22Rv1 (cell line): ENCODE measurements around the gene SFXN5.

Experiments
- H3K27ac ChIP-seq: fragments of 450-650 bp; 2 replicates; pipeline ENCODE4 v1.5.1; 2017
- ZFX ChIP-seq: fragments of 450-650 bp; IDR thresholded peaks from 2 replicates; pipeline ENCODE4 v1.6.1; 2017; ENCODE audit warnings: antibody characterized with exemption, borderline replicate concordance
- TF ChIP-seq, protein P1 (sequence below): fragments of 450-650 bp; IDR thresholded peaks from 2 replicates; pipeline ENCODE4 v1.5.1; 2017; ENCODE audit warnings: mild to moderate bottlenecking

SFXN5 gene

DNA sequence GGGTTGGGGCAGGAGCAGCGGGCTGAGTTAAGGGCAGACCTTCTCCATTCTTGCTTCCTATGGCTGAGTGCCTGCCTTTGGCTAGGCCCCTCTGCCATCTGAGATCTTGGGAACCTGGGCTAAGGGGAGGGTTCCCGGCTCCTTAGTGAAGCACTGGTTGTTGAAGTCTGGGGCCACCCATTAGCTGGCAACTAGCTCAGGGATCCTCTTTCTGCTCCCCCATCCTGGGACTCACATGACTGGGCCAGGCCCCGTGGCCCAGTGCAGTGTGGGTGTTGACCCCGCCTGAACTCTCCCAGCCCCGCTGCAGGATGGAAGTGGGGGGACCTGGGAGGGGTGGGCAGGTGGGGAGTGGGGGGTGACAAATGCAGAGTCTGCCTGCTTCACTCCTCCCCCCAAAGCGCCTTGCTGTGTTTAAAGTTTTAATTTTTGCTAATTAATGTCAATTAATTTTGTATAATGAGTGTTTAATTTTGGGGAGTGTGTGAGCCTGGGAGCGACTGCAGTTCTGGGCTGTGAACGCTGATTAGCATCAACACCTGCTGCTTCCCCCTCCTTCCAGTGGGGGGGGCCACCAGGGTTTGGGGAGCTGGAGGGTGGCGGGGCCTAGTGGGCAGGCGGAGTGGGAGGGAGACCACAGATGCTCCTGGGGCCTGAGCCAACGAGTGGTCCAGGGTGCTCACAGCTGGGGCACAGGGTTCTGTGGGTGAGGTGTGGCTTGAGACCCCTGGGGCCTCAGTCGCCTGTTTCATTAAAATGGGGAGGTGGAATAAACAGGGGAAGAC, 99.0 kb downstream of the SFXN5 start:
- no peak overlapping the region for H3K27ac ChIP-seq
- TF ChIP-seq, protein P1, sequence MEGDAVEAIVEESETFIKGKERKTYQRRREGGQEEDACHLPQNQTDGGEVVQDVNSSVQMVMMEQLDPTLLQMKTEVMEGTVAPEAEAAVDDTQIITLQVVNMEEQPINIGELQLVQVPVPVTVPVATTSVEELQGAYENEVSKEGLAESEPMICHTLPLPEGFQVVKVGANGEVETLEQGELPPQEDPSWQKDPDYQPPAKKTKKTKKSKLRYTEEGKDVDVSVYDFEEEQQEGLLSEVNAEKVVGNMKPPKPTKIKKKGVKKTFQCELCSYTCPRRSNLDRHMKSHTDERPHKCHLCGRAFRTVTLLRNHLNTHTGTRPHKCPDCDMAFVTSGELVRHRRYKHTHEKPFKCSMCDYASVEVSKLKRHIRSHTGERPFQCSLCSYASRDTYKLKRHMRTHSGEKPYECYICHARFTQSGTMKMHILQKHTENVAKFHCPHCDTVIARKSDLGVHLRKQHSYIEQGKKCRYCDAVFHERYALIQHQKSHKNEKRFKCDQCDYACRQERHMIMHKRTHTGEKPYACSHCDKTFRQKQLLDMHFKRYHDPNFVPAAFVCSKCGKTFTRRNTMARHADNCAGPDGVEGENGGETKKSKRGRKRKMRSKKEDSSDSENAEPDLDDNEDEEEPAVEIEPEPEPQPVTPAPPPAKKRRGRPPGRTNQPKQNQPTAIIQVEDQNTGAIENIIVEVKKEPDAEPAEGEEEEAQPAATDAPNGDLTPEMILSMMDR: no peak
- TF ChIP-seq ZFX: no peak

DNA sequence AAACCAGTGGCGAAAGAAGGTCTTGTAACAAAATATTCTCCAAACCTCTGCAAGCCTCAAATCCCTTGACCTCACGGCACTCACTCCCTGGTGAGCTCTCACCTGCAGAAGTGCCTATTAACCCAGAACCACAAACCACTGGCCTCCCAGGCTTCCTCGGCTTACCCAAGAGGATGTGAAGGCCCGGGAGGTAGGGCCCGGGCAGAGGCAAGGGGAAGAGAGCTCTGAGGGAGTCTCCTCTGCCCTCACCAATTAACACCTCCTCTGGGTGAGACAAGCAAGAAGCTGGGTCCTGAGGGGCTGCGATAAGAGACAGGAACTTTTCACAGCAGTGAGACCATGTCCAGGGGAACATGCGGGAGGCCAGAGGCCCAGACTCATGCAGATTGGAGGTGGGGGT, 100.5 kb downstream of the SFXN5 start:
- no peak overlapping the region for H3K27ac ChIP-seq
- TF ChIP-seq, protein P1: no peak
- no peak for TF ChIP-seq ZFX

DNA sequence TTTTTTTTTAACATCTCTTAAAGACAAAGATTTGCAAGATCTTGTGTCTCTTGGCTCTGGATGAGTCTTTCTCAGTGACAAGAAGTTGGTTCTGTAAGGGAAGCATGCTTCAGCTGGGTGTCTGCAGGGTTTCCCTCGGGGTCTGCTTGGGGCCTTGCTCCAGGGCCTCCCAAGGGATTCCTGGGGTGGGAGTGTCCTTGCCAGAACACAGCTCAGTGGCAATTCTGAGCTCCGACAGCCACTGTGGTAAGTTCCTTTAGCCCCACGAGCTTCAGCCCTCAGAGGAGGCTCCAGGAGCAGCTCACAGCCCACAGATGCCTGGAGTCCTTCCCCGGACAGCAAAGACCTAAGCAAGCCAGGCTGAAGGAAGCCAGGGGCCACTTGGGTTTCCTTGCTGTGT, 101.8 kb downstream of the SFXN5 start:
- no peak overlapping the region for H3K27ac ChIP-seq
- TF ChIP-seq ZFX: no peak
- TF ChIP-seq, protein P1: no peak

DNA sequence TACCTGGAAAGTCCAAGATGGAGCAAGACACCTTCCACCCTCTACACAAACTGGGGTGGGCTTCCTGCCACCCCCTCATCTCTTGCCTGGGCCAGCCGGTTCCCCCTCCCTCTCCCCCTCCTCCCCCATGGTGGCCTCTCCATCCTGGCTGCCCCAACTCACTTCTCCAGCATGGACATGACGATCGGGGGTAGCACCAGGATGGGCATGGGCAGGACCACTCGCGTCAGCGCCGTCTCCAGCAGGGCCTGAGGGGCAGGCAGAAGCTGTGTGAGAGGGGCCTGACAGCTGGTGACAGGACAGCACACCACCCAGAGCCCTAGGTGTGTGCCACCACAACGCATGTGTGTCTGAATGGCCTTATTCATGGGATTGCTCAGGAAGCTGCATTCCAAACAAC, 103.2 kb downstream of the SFXN5 start:
- no peak for TF ChIP-seq ZFX
- TF ChIP-seq, protein P1: no peak
- H3K27ac ChIP-seq: no peak overlapping the region

DNA sequence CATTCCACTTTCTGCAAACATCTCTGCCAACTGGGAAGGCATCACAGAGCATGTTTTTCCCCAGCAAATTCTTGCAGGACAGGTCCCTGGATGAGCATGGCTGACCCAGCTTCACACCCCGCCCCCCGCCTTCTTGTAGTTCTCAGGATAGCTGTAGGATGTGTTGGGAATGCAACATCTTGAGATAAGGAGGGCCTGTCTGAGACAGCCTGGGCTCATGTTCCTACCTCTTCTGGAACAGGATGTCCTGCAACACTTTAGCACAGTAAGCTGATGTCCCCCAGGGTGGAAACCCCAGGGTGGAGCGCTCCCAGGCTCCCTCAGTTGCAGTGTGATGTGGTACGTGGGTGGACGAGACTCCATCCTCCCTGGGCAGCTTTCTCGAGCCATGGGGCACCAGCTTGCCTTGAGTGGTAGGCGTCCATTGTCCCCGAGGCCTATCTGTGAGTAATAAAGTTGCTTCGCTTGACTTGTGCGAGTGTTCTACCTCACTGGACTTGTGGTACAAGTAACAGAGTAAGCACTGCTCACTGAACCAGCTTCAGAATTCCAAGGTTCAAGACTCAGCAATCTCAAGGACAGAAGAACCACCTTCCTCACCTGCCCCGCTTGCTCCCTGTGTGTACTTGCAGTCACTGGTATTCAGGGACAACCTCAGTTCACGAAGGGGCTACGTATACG, 105.6 kb downstream of the SFXN5 start:
- H3K27ac ChIP-seq: no peak overlapping the region
- no peak for TF ChIP-seq ZFX
- TF ChIP-seq, protein P1: no peak

DNA sequence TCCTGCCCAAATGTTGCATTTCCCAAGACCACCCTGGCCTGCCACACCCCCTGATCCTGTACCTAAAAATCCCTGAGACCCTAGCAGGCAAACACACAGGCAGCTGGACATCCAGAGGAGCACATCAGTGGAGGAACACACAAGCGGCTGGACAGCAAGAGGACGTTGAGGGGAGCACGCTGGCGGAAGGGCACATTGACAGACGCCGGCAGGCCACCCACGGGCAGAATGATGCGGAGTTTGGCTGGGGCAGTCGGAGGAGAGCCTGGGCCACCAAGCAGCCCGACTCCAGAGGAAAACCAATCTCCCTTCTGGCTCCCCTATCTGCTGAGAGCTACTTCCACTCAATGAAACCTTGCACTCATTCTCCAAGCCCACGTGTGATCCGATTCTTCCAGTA, 106.5 kb downstream of the SFXN5 start:
- no peak overlapping the region for H3K27ac ChIP-seq
- TF ChIP-seq, protein P1: no peak
- no peak for TF ChIP-seq ZFX

DNA sequence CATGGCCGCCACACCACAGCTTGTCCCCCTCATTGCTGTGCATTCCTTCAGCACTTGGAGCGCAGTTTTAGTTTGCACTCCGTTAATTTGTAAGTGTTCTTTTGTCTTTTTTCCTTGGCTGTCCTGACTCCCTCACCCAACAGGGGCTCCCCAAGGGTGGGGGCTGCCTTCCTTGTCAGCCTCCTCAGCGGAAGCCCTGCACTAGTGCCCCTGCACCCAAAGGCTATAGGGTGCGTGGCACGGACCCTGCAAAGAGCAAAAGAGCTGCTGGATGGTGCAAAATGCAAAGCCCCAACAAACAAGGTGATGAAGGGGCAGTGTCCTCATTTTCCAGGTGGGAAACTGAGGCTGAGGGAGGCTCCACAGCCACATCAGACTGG, 107.4 kb downstream of the SFXN5 start:
- H3K27ac ChIP-seq: no peak overlapping the region
- TF ChIP-seq, protein P1: no peak
- no peak for TF ChIP-seq ZFX
